HepG2 (cell line): ENCODE results near the gene SPI1. TPM values are rescaled to one million over a fixed set of nuclear protein-coding genes. Genes with fewer than 3 reads are reported as not detected.

Source experiments
- CTCF ChIP-seq: sonication (generic); formaldehyde crosslinking; IDR thresholded peaks from 2 replicates; pipeline ENCODE4 v1.5.0; 2020; ENCODE audit warnings: mild to moderate bottlenecking, missing genetic modification reagents, moderate library complexity
- FOXP1 ChIP-seq, 2 experiments: fragments of 450-650 bp in 1 of 2; IDR thresholded peaks; 2 replicates each; pipeline ENCODE4 v1.6.1; 2017 to 2018; ENCODE audit warnings: antibody characterized with exemption in 1 of 2
- NR2F2 ChIP-seq: IDR thresholded peaks from 2 replicates; pipeline ENCODE4 v1.6.1; 2012; ENCODE audit warnings: low read depth, inconsistent platforms, borderline replicate concordance
- ZBED4 ChIP-seq: sonication (generic); formaldehyde crosslinking; IDR thresholded peaks from 2 replicates; pipeline ENCODE4 v1.4.0; 2020; ENCODE audit warnings: missing genetic modification reagents, borderline replicate concordance
- ZBTB40 ChIP-seq, 2 experiments: fragments of 450-650 bp in 1 of 2; sonication (generic) in 1 of 2; formaldehyde crosslinking in 1 of 2; IDR thresholded peaks; 2 replicates each; pipeline versions ENCODE4 v1.6.1 to v1.8.0; 2016 to 2022; ENCODE audit warnings: antibody characterized with exemption in 1 of 2, mild to moderate bottlenecking in 1 of 2, missing genetic modification reagents in 1 of 2
- ZNF382 ChIP-seq: sonication (generic); formaldehyde crosslinking; IDR thresholded peaks from 2 replicates; pipeline ENCODE4 v1.5.0; 2020; ENCODE audit warnings: missing genetic modification reagents, mild to moderate bottlenecking, borderline replicate concordance
- ZNF687 ChIP-seq: sonication (generic); formaldehyde crosslinking; IDR thresholded peaks from 2 replicates; pipeline ENCODE4 v1.5.1; 2020; ENCODE audit warnings: mild to moderate bottlenecking, missing genetic modification reagents, moderate library complexity
- polyA plus RNA-seq, 8 experiments: library from polyadenylated mRNA; depleted of rRNA in 3 of 8; stranded (reverse) in 7 of 8; unstranded in 1 of 8; fragments of >200 nt; fragmentation: Illumina TruSeq in 4 of 8; extraction: Trizol in 4 of 8; gene quantifications; 2 replicates each; pipeline versions ENCODE4 v1.2.1 to v1.2.3, GENCODE V29; 2011 to 2016; ENCODE audit warnings: low read depth in 4 of 8, missing spikeins in 1 of 8, mixed read lengths in 1 of 8; ENCODE audit not compliant: insufficient read depth in 1 of 8
- total RNA-seq, 5 experiments: library from RNA; depleted of rRNA; stranded (reverse); fragments of >200 nt; fragmentation: Illumina TruSeq; extraction: Trizol; gene quantifications; 2 replicates each; pipeline ENCODE4 v1.2.3, GENCODE V29; 2016; ENCODE audit warnings: low read depth in 1 of 5

Gene SPI1
- total and polyA plus RNA-seq, 2 of the 13 experiments (the other 11 are each of a cell fraction or from before 2014, with no cell fraction given): not detected

GRCh38 chr11:47373876-47374719, 4.2 kb downstream of the SPI1 start (continued):
- TF ChIP-seq ZNF687 (CRISPR knock-in tag): peak; percentile 52
- no peak for TF ChIP-seq ZBTB40 (IDR thresholded peaks at IDR 0.05)
- no peak for TF ChIP-seq ZBTB40 (CRISPR knock-in tag; IDR thresholded peaks at IDR 0.05)
- TF ChIP-seq NR2F2: no peak; the same call in 1 of the 2 replicates
- TF ChIP-seq ZBED4 (CRISPR knock-in tag): peak; percentile 75
- no peak for TF ChIP-seq ZNF382
- no peak for TF ChIP-seq FOXP1 (IDR thresholded peaks at IDR 0.05)
- TF ChIP-seq FOXP1 (CRISPR knock-in tag; IDR thresholded peaks at IDR 0.05): no peak
- peak; percentile 95 for TF ChIP-seq CTCF (CRISPR knock-in tag)
